ENCODE measurements around the gene KLLN. TPM values are rescaled to one million over a fixed set of nuclear protein-coding genes. Genes with fewer than 3 reads are reported as not detected.

KLLN gene
- total RNA-seq: 0.63 TPM

GRCh38 chr10:87863053-87863943 is at the start of gene KLLN, which contains the start of gene PTEN:
Gene KLLN (minus strand): TSS chr10:87863533. CDS start chr10:87862487, 1,046 bp downstream.
Gene PTEN (plus strand): TSS chr10:87863625. CDS start chr10:87864470, 845 bp downstream.

GRCh38 chr10:87817609-87818504 is 45.5 kb downstream of the KLLN start, which contains the start of gene ATAD1:
Gene ATAD1 (minus strand): TSS chr10:87818226. CDS start chr10:87814599, 3,627 bp downstream.

Small RNAs within 50 kb of the gene (small RNA-seq; reads per million reads assigned to genes)
- not detected for gene RN7SL78P (ENCODE audit: low replicate concordance)

Other genes starting within 250 kb of the KLLN start
- gene PAPSS2, start 203.7 kb downstream of the KLLN start, total RNA-seq: 2.5 TPM
- 58.2 TPM for gene ATAD1, start 45.3 kb downstream of the KLLN start, total RNA-seq
- gene PTEN, start 92 bp upstream of the KLLN start, total RNA-seq: 293 TPM

Measured in parietal lobe (tissue), 2 donors.